Omental fat pad (tissue), 4 donors: ENCODE measurements around the gene COBLL1. TPM values are rescaled to one million over a fixed set of nuclear protein-coding genes. Genes with fewer than 3 reads are reported as not detected.

Source experiments
- ATAC-seq: fragments of 150-250 bp; one replicate; pipeline ENCODE4 v1.9.1; 2016; ENCODE audit warnings: mild to moderate bottlenecking, moderate library complexity; ENCODE audit not compliant: low FRiP score
- DNase-seq: peaks from one replicate; pipeline ENCODE4 v3.0.0-alpha.2; 2019; ENCODE audit warnings: low spot score
- CTCF ChIP-seq, 3 donors: fragments of 450-650 bp; IDR thresholded peaks; one replicate each; pipeline ENCODE4 v1.5.1; 2016 to 2017; ENCODE audit warnings: antibody characterized with exemption in 3 of 3, mild to moderate bottlenecking in 3 of 3, moderate library complexity in 2 of 3
- total RNA-seq, 4 donors: library from RNA; depleted of rRNA; stranded (reverse); fragments of >200 nt; gene quantifications; one replicate each; pipeline ENCODE4 v1.1.0, GENCODE V29; 2016

Gene COBLL1
- total RNA-seq, 4 donors from 2014 or later: 38.1 to 114 (median 68.5) TPM

DNA sequence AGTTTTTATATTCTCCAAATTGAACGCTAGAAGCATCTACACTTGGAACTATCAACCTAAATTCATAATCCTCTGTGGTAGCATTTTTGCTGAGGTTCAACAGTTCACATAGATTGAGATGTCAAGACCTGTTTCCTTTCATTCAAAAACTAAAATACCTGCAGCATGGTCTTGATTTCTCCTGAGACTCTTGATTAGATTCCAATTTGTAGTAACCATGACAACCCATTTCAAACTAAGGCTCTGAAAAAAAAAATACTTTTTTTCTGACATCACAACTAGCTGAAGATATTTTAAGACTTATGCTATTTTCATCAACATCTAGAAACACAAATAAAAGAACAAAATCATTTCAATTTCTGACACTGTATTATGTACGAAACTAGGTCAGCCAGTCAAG is 29.8 kb downstream of the COBLL1 start:
- no peak for ATAC-seq
- DNase-seq: no peak
- TF ChIP-seq CTCF (IDR thresholded peaks at IDR 0.05): no peak

DNA sequence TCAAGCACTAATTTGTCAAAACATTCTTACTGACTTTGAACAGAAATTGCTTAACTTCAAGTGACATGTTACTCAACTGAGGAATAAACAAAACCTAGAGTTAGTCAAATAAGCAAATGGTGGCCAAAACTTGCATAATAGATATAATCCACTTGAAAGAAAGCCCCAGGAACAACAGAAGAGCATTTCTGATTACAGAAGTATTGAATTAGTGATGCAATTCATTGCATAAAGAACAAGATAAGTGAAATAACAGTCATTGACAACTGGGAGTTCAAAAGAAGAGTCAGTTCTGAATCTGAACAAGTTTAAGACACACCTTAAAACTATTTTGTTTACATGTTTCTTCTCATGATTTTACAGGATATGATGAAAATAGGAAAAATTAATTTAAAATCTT is 30.8 kb downstream of the COBLL1 start:
- DNase-seq: no peak
- no peak for ATAC-seq
- no peak for TF ChIP-seq CTCF (IDR thresholded peaks at IDR 0.05)

DNA sequence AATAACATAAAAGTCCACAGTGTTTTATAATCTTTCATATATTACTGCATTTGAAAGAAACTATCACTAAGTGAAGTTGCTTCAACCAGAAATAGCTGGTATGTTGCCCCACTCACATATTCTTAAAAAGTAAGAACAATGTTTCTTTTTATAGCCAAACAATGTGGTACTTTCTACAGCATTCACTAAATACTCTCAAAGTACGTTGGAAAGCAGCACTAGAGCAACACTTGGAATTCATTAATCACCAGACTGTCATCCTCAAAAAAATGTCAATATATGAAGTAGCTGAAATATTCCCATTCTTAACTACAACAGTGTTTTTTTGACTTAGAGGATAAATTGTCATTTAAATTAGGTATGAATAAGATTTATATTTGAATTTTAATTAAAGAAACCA is 32.8 kb downstream of the COBLL1 start:
- ATAC-seq (no peak), DNase-seq (no peak)
- no peak for TF ChIP-seq CTCF (IDR thresholded peaks at IDR 0.05)

DNA sequence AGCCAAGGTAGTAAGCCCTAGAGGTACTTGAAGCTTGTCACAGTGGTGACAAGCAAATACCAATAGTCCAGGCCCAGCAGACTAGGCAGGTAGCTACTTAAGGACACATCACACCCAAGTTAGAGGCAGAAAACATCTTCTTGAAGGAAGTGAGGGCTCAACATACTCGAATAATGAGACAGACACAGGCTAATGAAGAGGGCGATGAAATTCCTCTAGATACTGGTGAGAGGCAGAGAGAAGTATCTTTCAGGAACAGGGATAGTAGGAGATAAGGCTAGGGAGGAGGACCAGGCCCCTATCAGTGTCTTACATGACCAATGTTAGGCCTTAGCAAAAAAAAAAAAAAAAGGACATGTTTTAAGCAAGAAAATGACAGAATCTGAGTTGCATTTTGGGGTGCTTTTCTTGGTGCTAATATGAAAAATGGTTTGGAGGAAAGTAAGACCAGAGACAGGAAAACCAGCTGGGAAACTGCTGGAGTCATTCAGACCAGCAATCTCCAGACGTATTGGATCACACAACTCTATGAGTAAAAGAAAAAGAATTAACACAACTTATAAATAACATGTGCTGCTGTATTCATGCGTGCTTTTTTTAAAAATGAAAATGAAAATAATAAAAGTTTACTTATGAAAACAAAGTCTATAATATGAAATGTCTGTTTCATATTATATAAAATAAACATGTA is 37.7 kb downstream of the COBLL1 start:
- ATAC-seq: no peak
- no peak for TF ChIP-seq CTCF (IDR thresholded peaks at IDR 0.05)
- no peak for DNase-seq

DNA sequence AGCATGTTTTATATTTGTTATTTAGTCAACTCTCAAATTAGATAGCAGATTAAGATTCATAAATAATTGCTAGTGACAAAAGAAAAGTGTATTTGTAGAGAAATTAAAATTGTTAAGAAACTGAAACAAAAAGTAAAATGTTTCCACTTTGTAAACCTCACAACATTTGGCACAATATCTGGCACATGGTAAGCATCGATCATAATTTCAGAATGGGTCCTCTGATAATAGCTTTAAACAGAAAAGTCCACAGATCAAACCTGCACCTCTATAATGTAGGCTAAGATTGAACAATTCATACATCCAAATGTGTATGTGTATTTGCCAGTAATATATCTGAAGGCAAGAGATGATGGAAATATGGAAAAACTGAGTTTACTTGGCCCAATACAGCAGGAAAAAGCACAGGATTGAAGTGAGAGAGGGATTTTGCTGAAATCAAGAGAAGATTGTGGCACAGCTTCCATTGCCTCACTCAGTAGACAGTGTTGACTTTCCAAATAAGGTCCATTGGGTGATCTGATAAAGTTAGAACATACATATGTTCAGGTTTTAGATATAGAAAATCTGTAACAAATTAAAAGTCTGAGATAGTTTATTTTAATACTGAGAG is 39.4 kb downstream of the COBLL1 start:
- ATAC-seq: no peak
- no peak for TF ChIP-seq CTCF (IDR thresholded peaks at IDR 0.05)
- no peak for DNase-seq

DNA sequence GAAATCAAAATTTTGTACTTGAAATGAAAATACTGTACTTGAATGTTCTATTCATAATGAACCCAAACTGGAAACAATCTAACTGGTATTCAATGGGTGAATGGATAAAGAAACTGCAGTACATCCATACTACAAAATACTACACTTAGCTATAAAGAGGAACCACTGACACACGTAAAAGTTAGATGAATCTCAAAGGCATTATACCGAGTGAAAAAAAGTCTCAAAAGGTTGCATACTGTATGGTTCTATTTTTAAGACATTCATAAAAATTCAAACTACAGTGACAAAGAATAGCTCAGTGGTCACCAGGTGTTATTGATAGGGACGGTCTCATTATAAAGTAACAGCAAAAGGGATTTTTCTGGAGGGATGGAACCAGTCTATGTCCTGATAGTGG is 41.1 kb downstream of the COBLL1 start:
- no peak for TF ChIP-seq CTCF (IDR thresholded peaks at IDR 0.05)
- ATAC-seq (no peak), DNase-seq (no peak)

GRCh38 chr2:164797627-164798026 is 44.0 kb downstream of the COBLL1 start:
- DNase-seq: no peak
- ATAC-seq: no peak
- no peak for TF ChIP-seq CTCF (IDR thresholded peaks at IDR 0.05)
